NCI-H2107 treated with DMSO at 0.1 percent for 48 hours (cell line): ENCODE measurements around the gene NCOA7.
A peak's percentile ranks its signal among the peaks of the same experiment; 100 is the strongest.

Experiments
- DNase-seq: peaks from one replicate; lab custom pipeline; 2025; ENCODE audit not compliant: unreplicated experiment; lab: John Stamatoyannopoulos, UW

NCOA7 gene

DNA sequence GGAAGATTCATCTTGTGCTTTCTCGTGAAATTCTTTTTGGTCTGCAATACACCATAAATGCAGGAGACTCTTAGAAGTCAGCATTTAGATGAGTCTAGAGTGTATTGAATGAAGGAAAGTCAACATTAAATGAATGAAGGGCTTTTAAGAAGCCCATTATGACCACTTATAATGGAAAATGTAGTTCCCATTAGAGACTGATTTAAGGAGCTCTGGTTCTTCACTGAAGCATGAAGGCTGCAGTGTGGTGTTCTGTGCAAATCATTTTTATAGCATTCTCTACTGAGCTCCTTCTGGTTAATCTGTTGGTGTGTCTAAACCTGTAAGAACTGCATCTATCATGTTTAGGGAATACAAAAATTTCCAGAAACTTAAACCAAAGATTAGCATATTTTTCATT, 19.7 kb downstream of the NCOA7 start:
- DNase-seq, result peak; percentile 90

DNA sequence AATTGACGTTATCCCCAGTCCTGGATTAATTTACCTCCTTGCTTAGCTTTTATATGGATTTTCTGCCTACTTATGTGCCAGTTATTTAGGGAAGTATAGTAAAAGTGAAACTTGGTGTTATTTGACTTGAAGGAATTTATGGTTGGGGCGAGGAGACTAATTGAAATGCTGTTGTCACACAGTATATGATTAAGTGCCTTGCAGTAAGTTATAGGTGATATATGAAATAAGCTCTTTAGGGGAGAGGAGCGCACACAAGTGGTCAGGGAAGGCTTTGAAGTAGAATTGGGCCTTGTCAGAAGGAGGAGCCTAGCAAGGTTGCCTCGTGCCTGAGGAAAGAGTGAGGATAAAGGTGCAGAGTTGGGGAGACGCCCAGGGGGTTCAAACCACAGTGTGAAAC, 20.5 kb downstream of the NCOA7 start:
- DNase-seq, result no peak

DNA sequence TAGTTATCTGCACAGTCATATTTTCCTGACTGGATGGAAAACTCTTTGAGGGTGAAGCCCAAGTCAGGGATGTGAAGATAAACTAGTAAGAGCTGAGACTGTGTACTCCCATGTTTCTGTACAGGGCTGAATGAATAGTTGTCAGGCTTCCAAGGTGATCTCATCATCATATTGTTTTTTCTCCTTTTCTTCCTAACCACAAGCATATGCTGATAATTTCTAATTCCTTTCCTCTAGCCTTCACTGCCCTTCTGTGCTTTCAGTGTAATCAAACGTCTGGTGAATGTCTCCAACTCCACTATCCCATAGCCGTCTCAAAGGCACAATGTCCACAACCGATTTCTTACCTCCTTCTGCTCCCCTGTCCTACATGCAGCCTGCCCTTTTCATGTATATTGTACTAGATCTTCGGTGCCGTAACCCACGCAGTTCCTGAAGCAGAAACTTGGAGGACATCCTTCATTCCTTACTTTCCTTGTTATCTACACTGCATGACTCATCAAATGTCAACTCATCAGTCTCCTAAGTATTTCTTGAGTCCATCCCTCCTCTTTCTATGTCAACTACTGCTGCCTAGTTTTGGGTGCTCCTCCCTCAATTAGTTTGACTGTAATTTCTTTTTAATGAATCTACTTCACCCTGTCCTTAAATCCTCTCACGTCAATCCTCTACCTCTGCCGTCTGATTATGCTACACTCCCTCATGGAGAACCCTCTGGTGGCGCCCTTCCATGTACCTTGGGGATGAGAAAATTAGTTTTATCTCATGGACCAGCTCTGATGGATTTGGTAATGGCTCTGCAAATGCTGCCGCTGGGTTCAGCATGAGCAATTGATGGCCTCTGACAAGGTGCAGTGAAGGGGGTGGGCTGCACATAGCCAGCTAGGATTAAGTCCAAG, 21.9 kb downstream of the NCOA7 start:
- DNase-seq, result peak; percentile 32

DNA sequence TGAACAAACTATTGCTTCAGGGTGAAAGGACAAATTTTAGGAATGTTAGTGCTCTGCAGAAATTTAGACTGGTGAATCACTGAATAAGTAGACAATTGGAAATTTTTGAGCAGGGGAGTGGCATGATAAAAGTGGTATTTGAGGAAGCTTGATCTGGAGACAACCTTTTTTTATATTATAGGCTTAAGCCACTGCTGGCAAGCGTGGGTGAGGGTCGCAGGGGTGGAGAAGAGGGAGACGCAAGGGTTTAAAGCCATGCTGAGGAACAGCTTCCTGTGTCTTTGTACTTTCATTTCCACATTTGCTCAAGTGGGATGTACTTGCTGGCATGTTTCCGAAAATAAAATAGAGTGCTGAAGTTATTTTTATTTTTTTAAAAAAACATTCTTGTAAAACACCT, 23.7 kb downstream of the NCOA7 start:
- no peak for DNase-seq

- DNase-seq, result no peak
Measured at GRCh38 chr6:125815080-125815910, 24.5 kb downstream of the NCOA7 start.

DNA sequence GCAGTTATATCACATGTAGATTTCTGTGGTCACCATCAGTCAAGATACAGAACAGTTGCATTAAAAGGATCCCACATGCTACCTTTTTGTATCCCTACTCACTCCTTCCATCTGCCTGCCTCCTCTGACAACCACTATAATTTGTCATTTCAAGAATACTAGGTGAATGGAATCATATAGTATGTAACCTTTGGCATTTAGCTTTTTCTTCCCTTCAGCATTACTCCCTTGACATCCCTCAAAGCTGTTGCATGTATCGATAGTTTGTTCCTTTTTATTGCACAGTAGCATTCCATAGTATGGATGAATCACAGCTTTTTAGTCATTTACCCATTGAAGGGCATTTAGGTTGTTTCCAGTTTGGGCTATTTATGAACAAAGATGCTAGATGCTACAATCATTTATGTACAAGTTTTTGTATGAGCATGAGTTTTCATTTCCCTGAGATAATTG, 26.1 kb downstream of the NCOA7 start:
- no peak for DNase-seq

DNA sequence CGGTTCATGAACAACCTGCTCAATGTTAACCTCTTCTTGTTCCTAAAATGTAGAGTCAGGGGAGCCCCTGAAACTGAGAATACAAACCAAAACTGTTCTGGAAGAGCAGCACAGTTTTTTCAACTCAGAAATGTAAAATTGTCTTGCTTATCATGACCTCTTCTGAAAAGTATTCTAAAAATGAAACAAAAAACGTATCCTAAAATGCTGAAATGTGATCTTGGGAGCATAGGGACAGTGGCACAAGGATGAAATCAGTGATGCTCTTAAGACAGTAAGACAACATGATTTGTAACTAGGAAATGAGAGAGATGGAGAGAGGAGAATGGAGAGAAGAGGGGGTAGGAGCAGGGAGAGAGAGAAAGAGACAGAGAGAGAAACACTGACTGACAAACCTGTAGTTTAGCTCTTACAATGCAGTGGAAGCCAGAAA, 27.5 kb downstream of the NCOA7 start:
- DNase-seq, result no peak

DNA sequence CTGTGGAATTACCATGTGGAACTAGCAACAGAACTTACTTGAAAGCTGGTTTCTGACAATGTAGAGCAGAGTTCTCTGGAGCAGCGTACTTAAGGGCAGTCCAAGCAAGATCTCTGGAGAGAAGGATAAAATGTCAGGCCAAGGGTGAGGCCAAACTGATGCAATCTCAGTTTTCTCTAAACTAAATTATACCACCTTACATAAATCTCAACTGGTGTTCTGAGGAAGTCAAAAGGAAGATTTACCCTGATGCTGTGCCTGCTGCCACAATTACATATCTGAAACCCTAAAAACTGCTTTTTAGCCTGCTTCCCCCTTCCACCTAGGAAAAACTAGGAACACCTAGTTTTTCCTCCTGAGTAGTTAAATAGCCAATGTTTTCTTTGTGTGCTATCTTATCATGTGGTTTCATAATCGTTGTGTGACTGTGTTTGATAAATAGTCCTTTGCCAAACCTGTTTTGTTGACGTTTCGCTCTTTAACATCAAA, 28.1 kb downstream of the NCOA7 start:
- DNase-seq, result no peak

- DNase-seq, result no peak
Measured at GRCh38 chr6:125819535-125820326, 29.0 kb downstream of the NCOA7 start.

DNA sequence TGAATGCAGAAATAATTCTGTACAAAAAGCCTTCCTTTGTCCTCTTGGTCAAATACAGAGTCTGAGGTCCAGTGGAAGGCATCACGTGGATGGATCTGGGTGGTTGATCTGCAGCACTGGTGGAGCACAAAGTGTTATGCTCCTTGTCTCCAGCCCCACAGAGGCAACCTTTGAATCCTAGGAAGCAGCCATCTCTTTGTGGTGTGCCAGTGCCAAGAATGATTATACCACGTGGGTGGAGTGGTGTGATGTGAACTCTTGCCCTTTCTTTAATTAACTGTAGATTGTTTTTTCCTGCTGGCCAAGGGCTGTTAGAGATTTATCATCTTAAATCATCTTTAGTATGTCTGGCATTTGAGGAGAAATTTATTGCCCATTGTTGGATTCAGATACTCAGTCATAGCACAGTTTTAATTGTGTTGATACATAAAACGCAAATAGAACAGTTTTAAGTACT, 31.1 kb downstream of the NCOA7 start:
- DNase-seq, result peak; percentile 78

- DNase-seq, result no peak
Measured at GRCh38 chr6:125823180-125823579, 32.4 kb downstream of the NCOA7 start.

DNA sequence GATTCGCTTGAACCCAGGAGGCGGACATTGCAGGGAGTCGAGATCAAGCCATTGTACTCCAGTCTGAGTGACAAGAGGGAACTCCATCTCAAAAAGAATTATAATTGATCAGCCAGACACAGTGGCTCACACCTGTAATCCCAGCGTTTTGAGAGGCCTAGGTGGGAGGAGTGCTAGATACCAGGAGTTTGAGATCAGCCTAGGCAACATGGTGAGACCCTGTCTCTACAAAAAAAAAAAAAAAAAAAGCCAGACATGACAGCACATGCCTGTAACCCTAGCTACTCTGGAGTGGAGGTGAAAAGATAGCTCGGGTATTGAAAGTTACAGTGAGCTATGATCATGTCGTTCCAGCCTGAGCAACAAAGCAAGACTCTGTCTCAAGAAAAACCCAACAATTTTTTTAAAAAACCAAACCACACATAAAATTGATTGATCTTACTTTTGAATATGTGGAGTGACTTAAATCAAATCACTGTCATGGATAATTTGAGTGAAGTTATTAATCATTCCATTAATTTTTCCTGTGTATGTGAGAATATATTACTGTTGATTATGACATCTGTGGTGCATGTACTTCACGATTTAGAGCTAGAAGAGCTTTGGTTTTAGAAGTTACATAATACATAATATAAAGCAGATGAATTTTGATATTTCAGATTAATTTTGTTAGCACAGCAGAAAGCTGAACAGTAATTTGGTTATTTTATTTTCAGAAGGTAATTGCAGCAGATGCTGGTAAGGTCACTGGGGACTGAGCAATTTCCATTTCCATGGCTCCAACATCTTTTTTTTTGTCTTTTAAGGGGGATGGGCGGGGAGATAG, 34.4 kb downstream of the NCOA7 start:
- peak; percentile 73 for DNase-seq

- no peak for DNase-seq
Measured at GRCh38 chr6:125826695-125827463, 36.1 kb downstream of the NCOA7 start.

GRCh38 chr6:125827788-125828320, 37.1 kb downstream of the NCOA7 start:
- DNase-seq, result no peak

DNA sequence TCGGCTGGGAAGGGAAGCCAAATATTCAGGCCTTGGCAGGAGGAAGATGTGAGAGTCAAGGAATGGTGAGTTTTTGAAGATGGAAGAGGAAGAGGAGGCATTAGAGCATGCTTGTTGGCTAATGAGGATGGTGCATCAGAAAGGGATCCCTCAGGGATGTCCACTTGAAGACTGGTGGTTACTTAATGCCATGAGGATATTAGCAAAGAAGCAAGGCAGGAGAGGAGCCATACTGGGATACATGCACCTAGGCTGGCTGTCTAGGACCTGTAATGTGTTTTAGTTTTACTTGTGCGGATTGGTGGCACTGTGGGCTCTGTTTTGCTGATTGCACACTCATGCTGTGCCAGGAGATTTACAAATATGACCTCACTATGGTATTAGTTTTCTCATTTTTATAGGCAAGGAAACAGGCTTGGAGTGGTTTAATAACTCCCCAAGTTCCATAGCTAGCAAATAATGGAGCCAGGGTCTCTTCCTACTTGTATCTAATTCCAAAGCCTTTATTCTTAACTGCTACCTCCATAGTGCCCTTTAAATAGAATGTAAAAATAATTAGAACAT, 37.8 kb downstream of the NCOA7 start:
- no peak for DNase-seq

DNA sequence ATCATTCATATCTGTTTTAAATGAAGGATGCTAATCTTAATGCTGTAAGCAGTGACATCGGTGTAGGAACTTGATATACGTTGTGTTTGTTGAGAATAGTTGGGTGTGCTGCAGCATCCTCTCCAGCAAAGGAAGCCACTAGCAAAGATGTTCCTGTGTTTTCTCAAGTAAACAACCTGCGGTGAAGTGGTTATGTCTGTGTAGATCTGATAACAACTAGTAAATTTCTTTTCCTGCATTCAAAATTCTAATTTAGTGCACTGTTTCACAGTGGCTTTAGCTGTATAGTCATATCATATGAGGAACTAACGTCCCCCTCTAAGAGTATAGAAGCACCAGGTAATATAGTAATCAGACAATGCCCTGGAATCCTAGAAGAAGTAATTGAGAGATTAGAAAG, 38.7 kb downstream of the NCOA7 start:
- DNase-seq, result no peak

DNA sequence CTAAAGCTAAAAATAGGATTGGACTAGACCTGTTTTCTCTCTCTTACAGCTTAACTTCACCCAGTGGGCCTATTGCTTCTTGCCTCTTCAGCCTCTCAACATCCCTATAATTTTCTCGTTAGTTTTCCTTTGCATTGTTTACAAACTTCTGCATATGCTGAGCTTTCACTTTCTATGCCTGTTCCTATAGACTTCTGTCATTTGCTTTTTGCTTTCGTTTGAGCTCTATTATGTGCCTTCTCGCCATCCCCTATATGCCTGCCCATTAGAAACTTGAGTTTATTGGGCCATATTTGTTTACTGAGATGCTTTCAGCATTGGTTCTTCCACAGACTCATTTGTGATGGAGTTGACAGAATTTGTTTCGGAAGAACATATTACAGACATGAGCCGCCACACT, 40.9 kb downstream of the NCOA7 start:
- no peak for DNase-seq

DNA sequence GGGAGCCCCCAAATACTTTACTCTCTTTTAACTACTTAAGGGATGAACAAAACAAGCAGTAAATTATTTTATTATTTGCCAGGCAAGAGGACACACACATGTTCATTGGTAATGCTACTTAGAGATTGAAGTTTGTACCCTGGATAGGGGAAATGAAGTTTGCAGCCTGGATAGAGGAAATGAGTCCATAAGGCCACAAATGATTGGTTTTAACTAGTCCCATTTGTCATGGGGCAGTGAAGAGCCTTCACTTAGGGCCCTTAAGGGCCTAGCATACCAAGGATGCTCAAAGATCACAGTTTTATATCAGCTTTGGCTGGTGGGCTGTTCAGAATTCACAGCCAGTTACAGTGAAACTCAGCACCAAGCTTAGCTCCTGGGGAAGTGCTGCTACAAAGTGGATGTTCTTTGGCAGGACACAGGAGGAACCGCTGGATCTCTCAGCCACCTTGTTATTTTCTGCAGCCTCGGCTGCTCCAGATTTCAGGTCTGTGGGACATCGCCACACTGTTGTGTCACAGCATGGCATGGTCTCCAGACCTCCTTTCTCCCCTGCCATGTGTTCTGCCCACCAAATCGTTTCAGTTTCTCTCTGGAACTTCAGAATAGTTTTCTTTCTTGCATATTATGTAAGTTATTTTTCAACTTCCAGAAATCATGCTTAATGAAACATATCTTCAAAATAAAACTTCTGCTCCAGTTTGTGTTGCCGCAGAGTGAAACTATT, 41.8 kb downstream of the NCOA7 start:
- no peak for DNase-seq
